Thoracic aorta (tissue), 2 donors: ENCODE results near the gene PATE3. TPM values are rescaled to one million over a fixed set of nuclear protein-coding genes. Genes with fewer than 3 reads are reported as not detected.

Experiments
- ATAC-seq: fragments of 150-250 bp; one replicate; pipeline ENCODE4 v1.8.0; 2017; ENCODE audit warnings: low read depth; ENCODE audit not compliant: insufficient number of reproducible peaks, low FRiP score
- DNase-seq: peaks from one replicate; pipeline ENCODE4 v3.0.0-alpha.2; 2020; ENCODE audit warnings: low spot score
- H3K27ac ChIP-seq, 2 donors: fragments of 200-600 bp; sonication (generic); 1 replicate in 1 of 2; 2 replicates in 1 of 2; pipeline ENCODE4 v1.5.1; 2016; ENCODE audit warnings: mild to moderate bottlenecking in 2 of 2, moderate library complexity in 2 of 2
- H3K27me3 ChIP-seq: fragments of 200-600 bp; sonication (generic); replicated peaks from 2 replicates; pipeline ENCODE4 v1.6.0; 2016; ENCODE audit warnings: mild to moderate bottlenecking; ENCODE audit not compliant: insufficient read depth
- H3K36me3 ChIP-seq: fragments of 200-600 bp; sonication (generic); one replicate; pipeline ENCODE4 v1.5.1; 2016
- H3K4me1 ChIP-seq, 2 donors: fragments of 200-600 bp; sonication (generic); 1 replicate in 1 of 2; 2 replicates in 1 of 2; pipeline versions ENCODE4 v1.5.1 to v1.6.0; 2016; ENCODE audit warnings: low read depth in 2 of 2, mild to moderate bottlenecking in 1 of 2; ENCODE audit not compliant: control insufficient read depth in 1 of 2
- H3K4me3 ChIP-seq: fragments of 200-600 bp; sonication (generic); 2 replicates; pipeline ENCODE4 v1.5.1; 2016; ENCODE audit warnings: mild to moderate bottlenecking
- H3K9me3 ChIP-seq: fragments of 200-600 bp; sonication (generic); 2 replicates; pipeline ENCODE4 v1.5.1; 2016
- CTCF ChIP-seq: fragments of 200-600 bp; sonication (generic); IDR thresholded peaks from one replicate; pipeline ENCODE4 v1.5.1; 2019; ENCODE audit warnings: antibody characterized with exemption
- total RNA-seq, 2 donors: library from RNA; depleted of rRNA; stranded (reverse); fragments of >200 nt; gene quantifications; one replicate each; pipeline versions ENCODE4 v1.1.0 to v1.2.3, GENCODE V29; 2016

The PATE3 gene
- total RNA-seq, 2 donors from 2014 or later = not detected

- ATAC-seq (no peak), DNase-seq (no peak)
- no peaks in the 10 kb centered on the region for H3K9me3 ChIP-seq
- H3K27me3 ChIP-seq = no peaks in the 10 kb centered on the region
- H3K4me1 ChIP-seq = peaks cover 4 to 8% of the 10 kb centered on the region in 2 donors
- no peak overlapping the region for H3K4me3 ChIP-seq
- TF ChIP-seq CTCF = no peak
- no peaks in the 10 kb centered on the region for H3K36me3 ChIP-seq
- no peak overlapping the region for H3K27ac ChIP-seq
Observed at GRCh38 chr11:125770583-125770982, 17.3 kb upstream of the PATE3 start.

- Histone ChIP-seq H3K36me3 (no peaks in the 10 kb centered on the region), H3K27ac (no peak overlapping the region), H3K27me3 (no peaks in the 10 kb centered on the region), H3K9me3 (no peaks in the 10 kb centered on the region), H3K4me3 (no peak overlapping the region), H3K4me1 (peaks cover 4 to 8% of the 10 kb centered on the region in 2 donors)
- ATAC-seq = no peak
- no peak for DNase-seq
- no peak for TF ChIP-seq CTCF
Observed at GRCh38 chr11:125772834-125773505, 15.0 kb upstream of the PATE3 start.

- Histone ChIP-seq H3K9me3 (no peaks in the 10 kb centered on the region), H3K4me1 (peaks cover 4 to 8% of the 10 kb centered on the region in 2 donors), H3K4me3 (no peak overlapping the region), H3K27ac (no peak overlapping the region), H3K36me3 (no peaks in the 10 kb centered on the region), H3K27me3 (no peaks in the 10 kb centered on the region)
- ATAC-seq (no peak), DNase-seq (no peak)
- no peak for TF ChIP-seq CTCF
Observed at GRCh38 chr11:125773516-125773915, 14.4 kb upstream of the PATE3 start.

- ATAC-seq (no peak), DNase-seq (no peak)
- H3K9me3 ChIP-seq = no peaks in the 10 kb centered on the region
- H3K27ac ChIP-seq = no peak overlapping the region
- no peak for TF ChIP-seq CTCF
- H3K27me3 ChIP-seq = no peaks in the 10 kb centered on the region
- no peak overlapping the region for H3K4me3 ChIP-seq
- H3K4me1 ChIP-seq = peaks cover 4 to 8% of the 10 kb centered on the region in 2 donors
- H3K36me3 ChIP-seq = no peaks in the 10 kb centered on the region
Observed at GRCh38 chr11:125777309-125777708, 10.6 kb upstream of the PATE3 start.

GRCh38 chr11:125778728-125779127, 9.2 kb upstream of the PATE3 start, which contains the start of gene PATE2:
TSS of gene PATE2 (minus strand) at chr11:125778828. CDS start at chr11:125778773, 55 bp downstream.
- no peak for DNase-seq
- no peaks in the 10 kb centered on the region for H3K9me3 ChIP-seq
- no peaks in the 10 kb centered on the region for H3K4me1 ChIP-seq
- H3K27me3 ChIP-seq = no peaks in the 10 kb centered on the region
- ATAC-seq = no peak
- H3K36me3 ChIP-seq = no peaks in the 10 kb centered on the region
- H3K27ac ChIP-seq = no peak within 1 kb of the TSS
- TF ChIP-seq CTCF = no peak
- H3K4me3 ChIP-seq = no peak within 1 kb of the TSS
